Brain microvascular endothelial cell (primary cell): ENCODE results near the gene PACS1.

Experiments
- DNase-seq: peaks from one replicate; pipeline ENCODE4 v3.0.0-alpha.2; 2020
- H3K27ac ChIP-seq: fragments of 250-450 bp; sonication (Bioruptor Pico); 2 replicates; pipeline ENCODE4 v1.5.1; 2020; ENCODE audit warnings: mild to moderate bottlenecking, moderate library complexity
- H3K27me3 ChIP-seq: fragments of 250-450 bp; sonication (Bioruptor Pico); replicated peaks from 2 replicates; pipeline ENCODE4 v1.5.1; 2020; ENCODE audit warnings: mild to moderate bottlenecking
- H3K36me3 ChIP-seq: fragments of 250-450 bp; sonication (Bioruptor Pico); replicated peaks from 2 replicates; pipeline ENCODE4 v1.5.1; 2020; ENCODE audit warnings: mild to moderate bottlenecking
- H3K4me3 ChIP-seq: 2 replicates; pipeline ENCODE4 v1.5.1; 2011; ENCODE audit warnings: low read depth, mild to moderate bottlenecking, control low read depth, low read length, moderate library complexity
- CTCF ChIP-seq: IDR thresholded peaks from 2 replicates; pipeline ENCODE4 v1.5.1; 2011; ENCODE audit warnings: low read depth, mild to moderate bottlenecking, moderate library complexity, low read length, control low read depth, inconsistent platforms; ENCODE audit errors: missing control alignments
- in situ Hi-C: cut with HindIII; loops from 2 replicates; pipeline ENCODE4 v1.10.0; 2017; ENCODE audit warnings: low sequenced_read_pairs, low pct_ligation_motif_present

The PACS1 gene

GRCh38 chr11:66203847-66204246 is 133.8 kb downstream of the PACS1 start:
- no peak overlapping the region for H3K4me3 ChIP-seq
- DNase-seq, result no peak
- H3K36me3 ChIP-seq, result no peaks in the 10 kb centered on the region
- H3K27ac ChIP-seq, result no peak overlapping the region
- no peaks in the 10 kb centered on the region for H3K27me3 ChIP-seq
- no peak for TF ChIP-seq CTCF
- in situ Hi-C loops, result no loop called here

GRCh38 chr11:66204412-66204811 is 134.3 kb downstream of the PACS1 start:
- no peak for TF ChIP-seq CTCF
- Histone ChIP-seq H3K4me3 (no peak overlapping the region), H3K27me3 (no peaks in the 10 kb centered on the region), H3K36me3 (no peaks in the 10 kb centered on the region), H3K27ac (no peak overlapping the region)
- no peak for DNase-seq
- in situ Hi-C loops, result no loop called here

- H3K4me3 ChIP-seq, result no peak overlapping the region
- no peaks in the 10 kb centered on the region for H3K27me3 ChIP-seq
- peaks cover 15% of the 10 kb centered on the region for H3K36me3 ChIP-seq
- TF ChIP-seq CTCF, result no peak
- H3K27ac ChIP-seq, result no peak overlapping the region
- no peak for DNase-seq
- in situ Hi-C loops, result no loop called here
These were observed 137.7 kb downstream of the PACS1 start for GRCh38 chr11:66207816-66208215.

- no peak for DNase-seq
- H3K27ac ChIP-seq, result no peak overlapping the region
- in situ Hi-C loops, result no loop called here
- TF ChIP-seq CTCF, result no peak
- peaks cover 34% of the 10 kb centered on the region for H3K36me3 ChIP-seq
- no peak overlapping the region for H3K4me3 ChIP-seq
- no peaks in the 10 kb centered on the region for H3K27me3 ChIP-seq
These were observed 141.0 kb downstream of the PACS1 start for GRCh38 chr11:66211100-66211499.

GRCh38 chr11:66216911-66217310 is 146.8 kb downstream of the PACS1 start:
- in situ Hi-C loops, result no loop called here

More at GRCh38 chr11:66216911-66217310, 146.8 kb downstream of the PACS1 start:
- no peak for DNase-seq
- TF ChIP-seq CTCF, result no peak
- H3K4me3 ChIP-seq, result no peak overlapping the region
- peaks cover 74% of the 10 kb centered on the region for H3K36me3 ChIP-seq
- no peaks in the 10 kb centered on the region for H3K27me3 ChIP-seq
- H3K27ac ChIP-seq, result no peak overlapping the region
